Measurements from ENCODE around the gene MYO3B.

DNA sequence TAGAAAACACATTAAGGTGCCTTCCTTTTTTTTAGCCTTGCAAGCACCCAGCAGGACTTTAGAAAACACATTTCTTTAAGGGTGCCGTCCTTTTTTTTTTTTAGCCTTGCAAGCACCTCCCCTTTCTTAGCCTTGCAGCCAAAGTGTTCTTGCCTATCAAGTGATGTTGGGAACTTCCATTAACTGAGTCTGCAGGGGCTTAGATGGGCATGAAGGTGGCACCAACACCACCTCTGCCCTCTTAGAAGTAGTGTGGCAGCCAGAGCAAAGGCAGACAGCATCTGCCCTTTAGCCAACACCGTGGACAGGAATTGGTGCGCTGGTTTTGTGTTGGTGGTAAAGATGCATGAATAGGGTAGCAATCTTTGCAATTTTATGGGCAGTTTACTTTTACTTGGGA lies 325.6 kb downstream of the MYO3B start:
- no peak for TF ChIP-seq POLR2A (IDR thresholded peaks at IDR 0.05; ENCODE audit: extremely low read depth, insufficient read length)
- TF ChIP-seq, protein P1, sequence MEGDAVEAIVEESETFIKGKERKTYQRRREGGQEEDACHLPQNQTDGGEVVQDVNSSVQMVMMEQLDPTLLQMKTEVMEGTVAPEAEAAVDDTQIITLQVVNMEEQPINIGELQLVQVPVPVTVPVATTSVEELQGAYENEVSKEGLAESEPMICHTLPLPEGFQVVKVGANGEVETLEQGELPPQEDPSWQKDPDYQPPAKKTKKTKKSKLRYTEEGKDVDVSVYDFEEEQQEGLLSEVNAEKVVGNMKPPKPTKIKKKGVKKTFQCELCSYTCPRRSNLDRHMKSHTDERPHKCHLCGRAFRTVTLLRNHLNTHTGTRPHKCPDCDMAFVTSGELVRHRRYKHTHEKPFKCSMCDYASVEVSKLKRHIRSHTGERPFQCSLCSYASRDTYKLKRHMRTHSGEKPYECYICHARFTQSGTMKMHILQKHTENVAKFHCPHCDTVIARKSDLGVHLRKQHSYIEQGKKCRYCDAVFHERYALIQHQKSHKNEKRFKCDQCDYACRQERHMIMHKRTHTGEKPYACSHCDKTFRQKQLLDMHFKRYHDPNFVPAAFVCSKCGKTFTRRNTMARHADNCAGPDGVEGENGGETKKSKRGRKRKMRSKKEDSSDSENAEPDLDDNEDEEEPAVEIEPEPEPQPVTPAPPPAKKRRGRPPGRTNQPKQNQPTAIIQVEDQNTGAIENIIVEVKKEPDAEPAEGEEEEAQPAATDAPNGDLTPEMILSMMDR (IDR thresholded peaks at IDR 0.05; ENCODE audit: low read depth, low read length): no peak
- TF ChIP-seq MYC (IDR thresholded peaks at IDR 0.05; ENCODE audit: low read depth, low read length): no peak
- TF ChIP-seq, protein P2, sequence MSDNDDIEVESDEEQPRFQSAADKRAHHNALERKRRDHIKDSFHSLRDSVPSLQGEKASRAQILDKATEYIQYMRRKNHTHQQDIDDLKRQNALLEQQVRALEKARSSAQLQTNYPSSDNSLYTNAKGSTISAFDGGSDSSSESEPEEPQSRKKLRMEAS (IDR thresholded peaks at IDR 0.05; ENCODE audit: low read depth, low read length): no peak

All from NB4 (cell line).